Measurements from ENCODE around the gene SLC25A41. TPM values are rescaled to one million over a fixed set of nuclear protein-coding genes. Genes with fewer than 3 reads are reported as not detected.

Gene SLC25A41
- total RNA-seq, 3 donors from 2014 or later = 0.32 to 1.4 (median 0.43) TPM

DNA sequence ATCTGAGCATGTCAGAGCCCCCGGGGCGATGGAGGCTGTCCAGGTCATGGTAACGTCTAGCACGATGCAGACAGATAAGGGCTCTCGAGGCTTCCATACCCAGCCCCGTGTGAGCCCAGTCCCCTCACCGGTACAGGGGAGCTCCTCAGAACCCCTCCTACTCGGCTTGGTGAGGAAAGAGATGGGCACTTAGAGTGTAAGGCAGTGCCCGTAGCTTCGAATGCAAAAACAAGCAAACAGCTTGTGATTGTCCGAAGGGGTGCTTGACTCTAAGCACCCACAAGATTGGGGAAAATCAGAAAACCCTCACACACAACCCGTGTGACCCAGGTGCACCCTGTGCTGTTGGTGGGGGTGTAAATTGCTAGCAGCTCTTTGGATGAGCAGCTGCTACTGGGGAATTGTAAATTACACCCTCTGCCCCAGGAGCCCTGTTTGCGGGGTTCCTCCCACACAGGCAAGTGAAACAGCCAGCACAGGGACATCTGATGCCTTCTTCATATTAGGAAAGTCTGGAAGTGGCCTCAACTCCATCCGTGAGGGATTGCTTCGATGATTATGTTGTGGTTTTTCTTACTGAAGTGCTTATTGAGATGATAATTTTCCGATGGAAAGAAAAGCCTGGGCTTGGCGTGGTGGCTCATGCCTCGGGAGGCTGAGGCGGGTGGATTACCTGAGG is 56.9 kb downstream of the SLC25A41 start:
- ATAC-seq = no peak
- DNase-seq = no peak
- no peaks in the 10 kb centered on the region for H3K9me3 ChIP-seq
- H3K36me3 ChIP-seq (ENCODE audit: low read depth) = peaks cover 12% of the 10 kb centered on the region
- no peak overlapping the region for H3K4me3 ChIP-seq
- TF ChIP-seq, protein P1, sequence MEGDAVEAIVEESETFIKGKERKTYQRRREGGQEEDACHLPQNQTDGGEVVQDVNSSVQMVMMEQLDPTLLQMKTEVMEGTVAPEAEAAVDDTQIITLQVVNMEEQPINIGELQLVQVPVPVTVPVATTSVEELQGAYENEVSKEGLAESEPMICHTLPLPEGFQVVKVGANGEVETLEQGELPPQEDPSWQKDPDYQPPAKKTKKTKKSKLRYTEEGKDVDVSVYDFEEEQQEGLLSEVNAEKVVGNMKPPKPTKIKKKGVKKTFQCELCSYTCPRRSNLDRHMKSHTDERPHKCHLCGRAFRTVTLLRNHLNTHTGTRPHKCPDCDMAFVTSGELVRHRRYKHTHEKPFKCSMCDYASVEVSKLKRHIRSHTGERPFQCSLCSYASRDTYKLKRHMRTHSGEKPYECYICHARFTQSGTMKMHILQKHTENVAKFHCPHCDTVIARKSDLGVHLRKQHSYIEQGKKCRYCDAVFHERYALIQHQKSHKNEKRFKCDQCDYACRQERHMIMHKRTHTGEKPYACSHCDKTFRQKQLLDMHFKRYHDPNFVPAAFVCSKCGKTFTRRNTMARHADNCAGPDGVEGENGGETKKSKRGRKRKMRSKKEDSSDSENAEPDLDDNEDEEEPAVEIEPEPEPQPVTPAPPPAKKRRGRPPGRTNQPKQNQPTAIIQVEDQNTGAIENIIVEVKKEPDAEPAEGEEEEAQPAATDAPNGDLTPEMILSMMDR (IDR thresholded peaks at IDR 0.05) = no peak
- H3K4me1 ChIP-seq (ENCODE audit: low read depth) = peaks cover 4% of the 10 kb centered on the region
- intact Hi-C loops (cut with DNase I, micrococcal nuclease) = no loop called here

Small RNA genes lying within 50 kb of the gene (microRNA-seq; reads per million reads assigned to microRNA genes)
- gene MIR3940 (7.7 reads per million, percentile 30 among the genes with 10 or more reads in this experiment), gene MIR6790 (not detected), gene MIR6885 (not detected)

Other genes starting within 250 kb of the SLC25A41 start
- gene MLLT1, start 153.8 kb downstream of the SLC25A41 start, total RNA-seq = 10 to 100 TPM; 32.5 to 75.3 (median 33.7) TPM
- gene ACER1, start 100.2 kb downstream of the SLC25A41 start, total RNA-seq = not detected
- 10 to 100 TPM; 54.9 to 67.2 (median 61.1) TPM for gene CLPP, start 72.2 kb downstream of the SLC25A41 start, total RNA-seq
- 100 to 1,000 TPM in 2 of 3 donors, 10 to 100 TPM in 1; 87.5 to 173 (median 110) TPM for gene ALKBH7, start 61.0 kb downstream of the SLC25A41 start, total RNA-seq
- 1 to 10 TPM; 2.0 to 2.8 (median 2.5) TPM for gene PSPN, start 57.8 kb downstream of the SLC25A41 start, total RNA-seq
- gene GTF2F1, start 40.6 kb downstream of the SLC25A41 start, total RNA-seq = 10 to 100 TPM; 51.1 to 63.1 (median 59.1) TPM
- 100 to 1,000 TPM; 187 to 241 (median 236) TPM for gene KHSRP, start 9.0 kb downstream of the SLC25A41 start, total RNA-seq
- 100 to 1,000 TPM; 106 to 181 (median 116) TPM for gene SLC25A23, start 26.0 kb upstream of the SLC25A41 start, total RNA-seq
- 100 to 1,000 TPM in 1 of 3 donors, 10 to 100 TPM in 2; 49.9 to 139 (median 86.0) TPM for gene CRB3, start 30.5 kb upstream of the SLC25A41 start, total RNA-seq
- gene DENND1C, start 48.0 kb upstream of the SLC25A41 start, total RNA-seq = 1 to 10 TPM; 3.8 to 4.7 (median 4.1) TPM
- 10 to 100 TPM in 1 of 3 donors, under 1 TPM in 2; 0.26 to 14.6 (median 0.82) TPM for gene TUBB4A, start 68.5 kb upstream of the SLC25A41 start, total RNA-seq
- 1 to 10 TPM in 2 of 3 donors, under 1 TPM in 1; 0.58 to 1.2 (median 1.0) TPM for gene TNFSF9, start 97.3 kb upstream of the SLC25A41 start, total RNA-seq
- 1 to 10 TPM in 1 of 3 donors, not detected in 2; 1.0 TPM for gene CD70, start 157.4 kb upstream of the SLC25A41 start, total RNA-seq
- gene TNFSF14, start 236.4 kb upstream of the SLC25A41 start, total RNA-seq = 1 to 10 TPM; 1.3 to 1.9 (median 1.6) TPM

Measured in mucosa of descending colon (tissue), 3 donors.